GM19467 (cell line): Measurements from ENCODE around the gene DNAAF5.
A peak's percentile ranks its signal among the peaks of the same experiment; 100 is the strongest.

Experiments
- ATAC-seq: cut with Tn5 transposase; IDR thresholded peaks from one replicate; pipeline ENCODE4 v1.9.1; 2021; ENCODE audit warnings: mild to moderate bottlenecking, moderate library complexity; ENCODE audit not compliant: unreplicated experiment

The DNAAF5 gene

DNA sequence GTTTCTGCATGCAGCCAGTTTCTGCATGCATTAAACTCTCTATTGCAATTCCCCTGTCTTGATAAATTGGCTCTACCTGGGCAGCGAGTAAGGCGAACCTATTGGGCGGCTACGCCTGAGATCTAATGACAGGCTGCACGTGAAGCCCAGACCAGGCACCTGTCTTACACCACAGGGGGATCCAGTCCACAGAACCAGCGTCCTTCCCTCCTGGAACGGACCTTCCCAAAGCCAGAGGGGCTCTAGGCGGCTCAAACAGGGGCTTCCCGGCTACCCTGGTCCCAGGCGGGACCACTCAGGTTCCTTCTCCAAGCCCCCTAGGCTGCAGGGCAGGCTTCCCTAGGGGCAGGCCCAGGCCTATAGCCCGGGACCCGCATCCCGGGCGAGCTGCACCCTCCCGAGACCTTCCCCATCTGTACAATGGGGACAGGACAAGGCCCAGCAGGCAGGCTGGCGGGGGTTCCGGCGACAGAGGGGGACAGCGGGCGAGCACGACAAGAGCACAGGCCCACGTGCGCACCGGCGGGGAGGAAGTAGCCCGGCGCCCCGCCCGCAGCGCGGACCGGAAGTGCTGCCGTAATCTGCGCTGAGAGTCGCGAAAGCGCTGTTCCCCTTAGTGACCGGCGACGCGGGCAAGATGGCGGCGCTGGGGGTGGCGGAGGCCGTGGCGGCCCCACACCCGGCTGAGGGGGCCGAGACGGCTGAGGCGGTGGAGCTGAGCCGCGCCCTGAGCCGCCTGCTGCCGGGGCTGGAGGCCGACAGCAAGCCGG is at the start of gene DNAAF5:
TSS of gene DNAAF5 (plus strand) at position 616 of the 770 bp plus-strand sequence. CDS start at position 638, 22 bp downstream.
- peak; percentile 93 for ATAC-seq

DNA sequence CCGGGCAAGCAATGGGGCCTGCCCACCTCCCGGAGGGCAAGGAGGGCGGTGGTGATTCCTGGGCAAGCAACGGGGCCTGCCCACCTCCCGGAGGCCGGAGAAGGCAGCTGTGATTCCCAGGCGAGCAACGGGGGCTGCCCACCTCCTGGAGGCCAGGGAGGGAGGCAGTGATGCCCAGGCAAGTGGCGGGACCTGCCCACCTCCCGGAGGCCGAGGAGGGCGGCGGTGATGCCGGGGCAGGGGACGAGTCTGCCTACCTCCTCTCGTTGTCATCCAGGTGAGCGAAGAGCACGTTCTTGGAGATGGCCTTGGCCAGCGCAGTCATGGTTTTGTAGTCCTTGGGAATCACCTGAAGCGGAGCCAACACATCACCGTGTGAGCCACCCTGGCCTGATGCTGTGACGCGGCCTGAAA is 49.5 kb upstream of the DNAAF5 start:
- ATAC-seq, result no peak

DNA sequence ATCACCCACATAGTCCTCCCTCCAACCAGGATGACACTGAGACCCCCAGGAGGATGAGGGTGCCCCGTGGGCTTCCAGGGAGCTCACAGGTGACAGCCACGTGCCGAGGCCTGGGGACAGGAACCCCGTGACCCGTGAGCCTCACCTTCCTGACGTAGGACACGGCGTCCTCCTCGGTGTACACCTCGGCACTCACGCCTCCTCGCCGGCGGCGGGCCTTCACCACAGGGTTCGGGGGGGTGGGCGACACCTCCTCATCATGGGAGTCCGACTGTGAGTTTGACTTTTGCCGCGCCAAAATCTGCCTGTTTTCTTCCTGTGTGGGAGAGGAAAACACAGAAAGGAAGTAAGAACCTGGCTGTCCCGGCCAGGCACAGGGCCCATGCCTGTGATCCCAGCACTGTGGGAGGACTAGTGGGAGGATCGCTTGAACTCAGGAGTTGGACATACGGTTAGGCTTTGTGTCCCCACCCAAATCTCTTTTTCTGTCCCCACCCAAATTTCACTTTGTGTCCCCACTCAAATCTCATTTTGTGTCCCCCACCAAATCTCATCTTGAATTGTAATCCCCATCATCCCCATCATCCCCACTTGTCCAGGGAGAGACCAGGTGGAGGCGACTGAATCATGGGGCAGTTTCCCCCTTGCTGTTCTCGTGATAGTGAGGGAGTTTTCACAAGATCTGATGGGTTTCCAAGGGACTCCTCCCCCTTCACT is 45.9 kb upstream of the DNAAF5 start:
- no peak for ATAC-seq

DNA sequence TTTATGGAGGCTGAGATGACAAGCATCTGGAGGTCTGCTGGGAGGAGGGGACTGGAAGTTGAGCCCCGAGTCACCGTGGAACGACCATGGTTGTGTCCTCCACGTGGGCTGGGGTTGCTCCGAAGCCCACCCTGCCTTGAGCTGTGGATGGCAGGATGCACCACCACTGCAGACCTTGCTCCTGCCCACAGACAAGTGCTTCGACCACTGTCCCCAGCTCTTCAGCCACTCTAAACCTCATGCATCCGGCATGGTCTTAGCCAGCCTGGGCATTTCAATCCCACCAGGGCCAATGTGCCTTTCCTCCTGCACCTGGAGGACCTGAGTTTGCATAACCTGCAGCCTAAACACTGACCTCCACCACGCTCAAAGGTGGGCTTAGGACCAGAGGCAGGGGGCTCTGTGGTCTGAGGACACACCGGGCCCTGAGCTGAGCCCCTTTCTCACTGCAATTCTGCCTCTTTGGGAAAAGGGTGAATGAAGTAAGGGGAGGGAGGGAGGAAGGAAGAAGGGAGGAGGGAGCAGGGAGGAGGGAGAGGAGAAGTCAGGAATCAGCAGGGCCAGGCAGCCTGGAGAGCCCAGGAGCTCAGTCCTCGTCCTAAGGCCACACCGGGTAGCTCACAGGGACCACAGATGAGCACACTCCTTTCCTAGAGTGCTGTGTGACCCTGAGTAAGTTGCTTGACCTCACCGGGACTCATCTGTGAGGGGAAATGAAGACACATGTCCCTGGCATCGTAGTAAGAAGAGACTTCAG is 44.8 kb upstream of the DNAAF5 start:
- no peak for ATAC-seq

DNA sequence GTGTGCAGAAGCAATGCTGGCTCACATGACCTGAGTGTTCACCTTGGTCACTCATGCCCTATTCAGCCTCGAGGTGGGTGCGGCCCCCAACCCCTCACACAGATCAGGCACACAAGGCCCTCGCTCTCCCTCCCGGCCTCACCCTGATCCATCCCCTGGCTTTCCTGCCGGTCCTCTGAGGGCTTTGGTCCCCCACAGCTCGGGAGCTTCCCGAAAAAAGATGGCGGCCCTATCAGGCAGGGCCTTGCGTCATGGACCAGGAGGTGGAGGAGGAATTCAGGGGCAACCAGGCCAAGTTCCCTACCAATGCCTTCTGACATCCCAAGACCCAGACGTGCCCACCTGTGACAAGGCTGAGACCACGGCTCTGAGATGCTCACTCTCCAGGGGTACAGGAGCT is 43.7 kb upstream of the DNAAF5 start:
- ATAC-seq, result no peak

DNA sequence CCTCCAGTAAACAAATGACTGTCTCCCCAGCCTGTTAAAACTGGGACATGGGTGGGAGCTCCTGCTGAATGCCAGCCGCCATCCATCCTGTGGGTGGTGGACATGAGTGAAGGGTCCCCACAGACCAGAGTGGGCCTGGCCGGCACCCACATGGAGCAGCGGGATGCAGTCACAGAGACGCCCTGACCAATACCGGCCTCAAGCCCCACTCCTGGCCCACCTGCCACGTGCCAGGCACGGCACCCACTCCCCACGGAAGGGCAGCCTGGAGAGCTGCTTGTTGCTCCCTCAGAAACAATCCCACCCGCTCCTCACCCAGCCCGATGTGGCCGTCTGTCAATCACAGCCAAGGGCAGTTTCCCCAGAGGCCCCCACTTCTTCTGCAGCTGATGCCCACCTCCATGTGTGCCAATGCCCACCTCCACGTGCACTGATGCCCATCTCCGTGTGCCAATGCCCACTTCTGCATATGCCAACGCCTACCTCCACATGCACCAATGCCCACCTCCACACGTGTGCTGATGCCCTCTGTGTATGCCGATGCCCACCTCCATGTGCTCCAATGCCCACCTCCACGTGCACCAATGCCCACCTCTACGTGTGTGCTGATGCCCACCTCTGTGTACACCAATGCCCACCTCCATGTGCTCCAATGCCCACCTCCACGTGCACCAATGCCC is 42.8 kb upstream of the DNAAF5 start:
- ATAC-seq, result no peak

DNA sequence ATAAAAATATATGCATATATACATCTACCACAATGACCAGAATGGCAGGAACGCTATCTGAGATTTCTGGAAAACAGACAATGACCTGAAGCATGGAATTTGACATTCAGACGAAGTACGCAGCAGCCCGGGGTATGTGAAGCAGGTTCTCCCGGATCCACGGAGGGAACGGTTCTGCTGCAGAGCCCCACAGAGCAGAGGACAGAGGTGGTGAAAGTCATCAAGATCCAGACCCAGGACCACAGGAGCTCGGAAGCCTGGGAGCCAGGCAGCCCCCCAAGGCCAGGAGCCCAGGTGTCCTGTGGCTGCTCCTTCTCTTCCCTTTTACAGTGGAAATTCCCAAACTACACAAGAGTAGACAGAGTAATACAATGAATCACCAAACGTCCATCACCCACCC is 42.1 kb upstream of the DNAAF5 start:
- ATAC-seq, result no peak

DNA sequence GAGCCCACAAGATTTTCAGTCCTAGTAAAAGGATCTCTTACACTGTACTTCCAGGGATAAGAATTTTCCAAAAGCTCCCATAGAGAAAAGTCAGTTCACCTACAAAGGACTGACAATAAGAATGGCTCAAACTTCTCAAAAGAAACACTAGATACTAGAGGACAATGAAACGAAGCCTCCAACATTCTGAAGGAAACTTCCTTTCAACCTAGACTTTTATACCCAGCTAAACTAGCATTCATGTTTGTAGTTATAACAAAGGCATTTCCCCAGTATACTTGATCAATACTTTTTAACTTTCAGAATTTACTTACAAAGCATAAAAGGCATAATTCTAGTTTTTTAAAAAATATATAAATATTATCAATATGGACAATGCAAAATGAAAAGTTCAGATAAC is 41.0 kb upstream of the DNAAF5 start:
- no peak for ATAC-seq

DNA sequence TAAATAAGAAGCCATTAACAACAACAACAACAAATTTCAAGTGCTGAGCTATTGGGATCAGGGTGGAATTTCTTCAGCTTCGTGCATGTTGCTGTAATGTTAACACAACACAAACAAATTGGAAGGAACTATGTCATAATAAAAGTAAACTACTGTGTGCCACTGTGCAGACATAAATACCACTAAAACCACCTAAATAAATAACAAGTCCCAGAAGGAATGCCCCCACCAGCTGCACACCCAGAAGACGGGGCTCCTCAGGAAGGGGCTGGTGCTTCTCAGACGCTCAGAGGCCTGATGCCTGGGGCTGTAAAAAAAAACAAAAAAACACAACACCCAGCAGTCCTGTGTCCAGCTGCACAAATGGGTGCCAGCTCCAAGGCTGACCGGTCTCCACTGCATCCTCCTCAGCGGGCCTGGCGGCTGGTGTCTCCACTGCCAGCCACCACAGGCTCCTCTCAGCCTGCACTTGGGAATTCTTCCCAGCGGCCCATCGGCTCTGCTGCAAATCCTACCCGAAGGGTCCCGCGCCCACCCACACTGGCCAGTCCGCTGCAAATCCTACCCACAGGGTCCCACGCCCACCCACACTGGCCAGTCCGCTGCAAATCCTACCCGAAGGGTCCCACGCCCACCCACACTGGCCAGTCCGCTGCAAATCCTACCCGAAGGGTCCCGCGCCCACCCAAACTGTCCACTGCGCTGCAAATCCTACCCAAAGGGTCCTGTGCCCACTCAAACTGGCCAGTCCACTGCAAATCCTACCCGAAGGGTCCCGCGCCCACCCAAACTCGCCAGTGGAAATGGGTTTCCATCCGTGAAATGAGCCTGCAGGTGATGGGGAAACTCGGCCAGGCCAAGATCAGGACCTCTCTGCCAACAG is 35.8 kb upstream of the DNAAF5 start:
- no peak for ATAC-seq

DNA sequence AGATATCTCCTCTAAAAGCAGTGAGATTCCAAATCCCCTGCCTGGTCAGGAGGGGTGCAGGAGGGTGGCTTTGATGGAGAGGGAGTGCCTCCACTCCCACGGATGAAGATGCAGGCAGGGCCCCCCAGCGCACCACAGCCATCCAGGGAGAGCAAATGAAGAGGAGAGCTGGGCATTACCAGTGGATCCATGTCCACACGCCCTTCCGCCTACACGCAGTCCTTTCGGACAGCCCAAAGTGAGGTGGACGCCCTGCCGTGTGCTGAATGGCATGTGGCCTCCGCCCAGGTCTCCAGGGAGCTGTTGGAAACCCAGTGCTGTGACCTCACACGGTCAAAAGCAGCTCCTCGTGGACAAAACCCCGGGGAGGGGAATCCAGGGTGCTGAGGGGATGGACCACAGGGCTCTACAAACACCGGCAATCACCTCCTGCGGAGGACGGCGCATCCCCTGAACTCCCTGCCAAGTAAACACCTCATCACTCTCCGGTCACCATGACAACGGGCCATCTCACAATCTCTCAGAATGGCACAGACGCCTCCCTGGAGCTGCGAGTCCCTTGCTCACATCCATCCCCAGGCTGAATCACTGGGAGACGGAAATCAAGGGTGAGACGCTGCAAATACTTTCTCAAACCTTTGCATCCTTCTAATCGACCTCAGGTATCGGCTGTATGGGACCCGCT is 35.0 kb upstream of the DNAAF5 start:
- no peak for ATAC-seq

DNA sequence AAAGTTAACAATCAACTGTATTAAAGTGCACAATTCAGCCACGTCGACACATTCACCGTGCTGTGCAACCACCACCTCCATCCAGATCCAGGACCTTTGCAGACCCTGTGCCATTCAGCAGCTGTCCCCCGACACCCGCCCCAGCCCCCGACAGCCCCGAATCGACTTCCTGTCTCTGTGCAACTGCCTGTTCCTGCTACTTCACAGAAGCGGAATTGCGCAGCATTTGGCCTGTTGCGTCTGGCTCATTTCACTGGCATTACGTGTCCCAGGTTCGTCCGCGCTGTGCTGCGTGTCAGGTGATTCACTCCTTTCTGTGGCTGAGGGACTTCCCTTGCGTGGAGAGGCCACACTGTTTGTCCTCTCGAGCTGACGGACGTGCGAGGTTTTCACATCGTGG is 33.2 kb upstream of the DNAAF5 start:
- ATAC-seq, result no peak

DNA sequence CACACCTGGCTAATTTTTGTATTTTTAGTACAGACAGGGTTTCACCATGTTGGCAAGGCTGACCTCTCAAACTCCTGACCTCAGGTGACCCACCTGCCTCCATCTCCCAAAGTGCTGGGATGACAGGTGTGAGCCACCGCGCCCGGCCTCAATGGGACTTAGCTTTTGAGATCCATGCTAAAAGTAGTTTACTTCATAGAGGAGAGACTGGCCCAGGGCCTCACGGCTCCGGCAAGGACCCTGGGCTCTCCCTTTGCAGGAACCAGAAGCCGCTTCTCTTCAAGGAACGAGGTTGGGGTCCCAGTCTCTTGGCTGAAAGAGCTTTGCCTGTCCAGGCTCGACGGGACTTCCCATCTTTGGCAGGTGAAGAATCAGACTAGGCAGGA is 30.1 kb upstream of the DNAAF5 start:
- ATAC-seq, result no peak

DNA sequence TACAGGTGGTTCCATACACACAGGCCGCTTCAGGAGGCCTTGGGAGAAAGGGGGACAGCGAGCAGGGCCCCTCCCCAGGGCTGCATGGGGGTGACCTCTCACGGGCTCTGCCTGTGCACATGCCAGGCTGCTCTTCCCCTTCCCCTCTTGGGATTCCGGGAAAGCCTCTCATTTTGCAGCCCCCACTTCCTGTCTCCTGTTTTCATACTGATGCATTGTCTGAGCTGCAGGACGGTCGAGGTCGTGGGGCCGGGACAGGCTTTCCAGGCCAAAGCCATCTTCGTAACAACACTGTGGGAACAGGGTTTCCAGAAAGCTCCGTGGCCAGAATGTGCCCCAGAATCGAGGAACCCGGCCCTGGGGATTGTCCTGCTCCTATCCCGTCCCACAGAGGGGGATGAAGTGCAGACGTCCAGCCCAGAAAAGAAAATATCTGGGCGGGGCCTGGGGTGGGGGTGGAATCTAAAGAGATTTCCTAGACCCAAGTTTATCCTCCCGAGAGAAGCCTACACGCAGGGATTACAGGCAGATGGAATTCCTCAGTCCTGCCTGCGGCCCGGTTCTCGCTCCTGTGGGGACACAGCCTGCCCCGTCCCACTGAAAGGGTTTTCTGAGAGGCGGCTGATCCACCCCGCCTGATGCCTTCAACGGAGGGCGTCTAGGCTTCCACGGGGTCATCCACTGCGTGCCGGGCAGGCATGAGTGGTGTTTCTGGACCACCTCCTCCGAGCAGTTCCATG is 29.5 kb upstream of the DNAAF5 start:
- no peak for ATAC-seq

DNA sequence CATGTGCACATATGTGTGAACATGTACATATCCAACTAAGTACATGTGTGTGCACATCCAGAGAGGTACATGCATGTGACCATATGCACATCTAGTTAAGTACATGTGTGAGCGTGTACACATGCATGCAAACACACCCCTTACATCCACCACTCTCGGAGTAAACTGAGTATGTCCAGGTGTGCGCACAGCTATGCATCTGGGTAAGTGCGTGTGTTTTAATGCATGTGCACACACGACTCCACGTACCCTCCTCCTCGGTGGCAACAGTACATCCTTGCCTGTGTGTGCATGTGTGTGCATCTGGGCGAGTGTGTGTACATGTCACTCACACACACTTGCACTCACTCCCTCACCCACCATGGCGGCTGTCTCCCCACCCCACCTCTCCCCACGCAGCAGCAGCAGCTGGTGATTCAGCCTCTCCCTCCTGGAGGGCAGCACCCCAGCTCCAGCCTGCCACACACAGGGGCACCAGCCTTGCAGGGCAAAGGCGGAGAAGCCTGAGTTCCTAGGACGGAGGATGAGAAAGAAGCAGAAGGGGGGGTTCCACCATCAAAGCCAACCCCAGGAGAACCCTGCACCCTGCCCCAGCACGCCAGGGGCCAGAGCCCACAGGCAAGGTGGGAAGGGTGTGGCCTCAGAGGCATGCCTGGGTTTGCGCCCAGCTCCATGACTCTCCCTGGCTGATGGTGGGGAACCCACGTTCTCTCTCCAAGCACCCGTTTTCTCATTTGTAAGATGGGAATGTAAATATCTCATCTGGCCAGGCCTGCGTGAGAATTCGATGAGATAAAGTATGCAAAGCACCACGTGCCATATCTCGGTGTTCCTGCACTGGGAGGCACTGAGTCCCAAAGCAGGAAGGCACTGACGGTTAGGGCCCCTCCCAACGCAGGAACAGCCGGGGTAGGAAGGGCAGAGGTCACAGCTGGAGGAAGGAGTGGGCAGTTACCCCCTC is 27.7 kb upstream of the DNAAF5 start:
- ATAC-seq, result no peak

DNA sequence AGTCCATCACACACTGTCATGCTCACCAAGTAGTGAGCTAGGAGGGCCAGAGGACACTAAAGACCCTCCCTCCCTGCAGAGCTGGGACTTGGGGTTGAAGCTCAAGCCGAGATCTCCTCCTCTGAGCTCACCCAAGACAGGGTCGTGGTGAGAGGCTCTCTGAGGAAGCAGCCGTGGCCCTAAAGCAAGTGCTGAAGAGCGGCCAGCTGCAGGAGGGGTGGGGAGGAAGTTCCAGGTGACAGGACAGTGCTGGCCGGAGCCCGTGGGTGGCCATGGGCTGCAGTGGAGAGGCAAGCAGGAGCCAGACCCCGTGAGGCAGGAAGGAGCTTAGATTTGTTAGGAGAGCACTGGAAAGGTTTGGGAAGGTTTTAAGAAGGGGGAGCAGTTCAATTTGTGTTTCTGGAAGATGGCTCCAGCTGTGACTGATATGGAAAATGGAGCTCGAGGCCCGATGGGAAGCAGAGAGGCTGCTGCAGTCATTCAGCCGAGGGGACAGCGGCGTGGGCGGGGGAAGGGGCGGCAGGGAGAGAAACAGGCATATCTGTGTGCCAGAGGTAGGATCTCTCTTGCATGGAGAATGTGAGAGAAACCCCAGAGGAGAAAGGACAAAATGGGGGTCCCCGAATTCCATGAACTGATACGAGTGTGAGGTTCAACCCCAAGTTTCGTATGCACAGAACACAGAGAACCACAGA is 26.9 kb upstream of the DNAAF5 start:
- ATAC-seq, result no peak

DNA sequence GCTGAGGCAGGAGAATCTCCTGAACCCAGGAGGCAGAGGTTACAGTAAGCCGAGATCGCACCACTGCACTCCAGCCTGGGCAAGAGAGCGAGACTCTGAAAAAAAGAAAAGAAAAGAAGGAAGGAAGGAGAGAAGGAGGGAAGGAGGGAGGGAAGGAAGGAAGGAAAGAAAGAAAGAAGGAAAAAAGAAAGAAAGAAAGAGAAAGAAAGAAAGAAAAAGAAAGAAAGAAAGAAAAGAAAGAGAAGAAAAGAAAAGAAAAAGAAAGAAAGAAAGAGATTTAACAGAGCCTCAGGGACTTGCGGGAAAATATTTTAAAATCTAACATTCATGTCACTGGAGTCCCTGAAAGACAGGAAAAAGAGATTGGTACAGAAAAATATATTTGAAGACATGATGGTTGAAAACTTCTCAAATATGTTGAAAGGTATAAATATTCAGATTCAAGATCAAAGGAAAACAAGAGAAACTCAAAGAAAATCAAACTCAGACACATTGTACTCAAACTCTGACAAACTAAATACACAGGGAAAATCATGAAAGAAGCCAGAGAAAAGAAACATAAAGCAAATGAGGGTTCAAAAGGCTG is 25.3 kb upstream of the DNAAF5 start:
- no peak for ATAC-seq

DNA sequence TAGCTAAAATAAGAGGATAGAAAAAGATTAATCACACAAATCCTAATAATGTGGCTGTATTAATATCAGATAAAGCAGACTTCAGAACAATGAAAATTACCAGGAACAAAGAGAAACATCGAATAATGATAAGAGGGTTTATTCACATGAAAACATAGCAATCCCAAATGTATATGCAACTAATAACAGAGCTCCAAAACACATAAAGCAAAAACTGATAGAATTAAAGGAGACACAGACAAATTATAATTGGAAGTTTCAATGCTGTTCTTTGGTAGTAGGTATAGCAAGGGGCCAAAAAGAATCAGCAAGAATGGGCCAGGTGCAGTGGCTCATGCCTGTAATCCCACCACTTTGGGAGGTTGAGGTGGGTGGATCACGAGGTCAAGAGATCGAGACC is 23.4 kb upstream of the DNAAF5 start:
- ATAC-seq, result no peak
